Keratinocyte (primary cell): ENCODE measurements around the gene NR6A1.

Experiments
- CTCF ChIP-seq, 3 experiments: IDR thresholded peaks in 1 of 3; conservative IDR thresholded peaks in 1 of 3; optimal IDR thresholded peaks in 1 of 3; 2 replicates in 2 of 3; 3 replicates in 1 of 3; pipeline versions ENCODE3 to v1.5.1; 2011; ENCODE audit warnings: low read length in 3 of 3, mild to moderate bottlenecking in 3 of 3, moderate library complexity in 2 of 3, control low read depth in 1 of 3, inconsistent platforms in 1 of 3; ENCODE audit not compliant: insufficient read depth in 2 of 3; ENCODE audit errors: extremely low read depth in 1 of 3
- EZH2 ChIP-seq: IDR thresholded peaks from one replicate; pipeline ENCODE4 v1.6.1; 2012; ENCODE audit warnings: inconsistent platforms, mild to moderate bottlenecking, low read length, moderate library complexity

- TF ChIP-seq CTCF (optimal IDR thresholded peaks at IDR 0.05 in 1 of 3, IDR thresholded peaks at IDR 0.05 in 1 of 3, conservative IDR thresholded peaks at IDR 0.05 in 1 of 3; ENCODE audit: extremely low read depth in 1 of 3, insufficient read depth in 2 of 3, low read length in 3 of 3) (no peak), EZH2 (no peak)
Measured at GRCh38 chr9:124475868-124476690, 295.0 kb downstream of the NR6A1 start.
